Natural killer cell treated with Interleukin-12 subunit alpha and Interleukin-12 subunit beta and Interleukin-15 and Interleukin-18, amount 100 ng/mL, for 72 hours (primary cell): Measurements from ENCODE around the gene INSYN2A. TPM values are rescaled to one million over a fixed set of nuclear protein-coding genes. Genes with fewer than 3 reads are reported as not detected.
A peak's percentile ranks its signal among the peaks of the same experiment; 100 is the strongest.

Experiments
- ATAC-seq, 2 donors: fragments of 150-1000 bp; cut with Tn5 transposase in 1 of 2; sonication (Bioruptor Pico), chemical (Tn5 transposase) in 1 of 2; 2 replicates each; pipeline ENCODE4 v1.10.0; 2021
- DNase-seq: peaks from one replicate; pipeline ENCODE4 v3.0.0; 2022; ENCODE audit warnings: low spot score
- H3K27ac Mint-ChIP-seq, 2 donors: 1 replicate in 1 of 2; 2 replicates in 1 of 2; pipeline ENCODE4 v1.8.0; 2022; ENCODE audit warnings: mixed read lengths in 2 of 2, mild to moderate bottlenecking in 1 of 2, moderate library complexity in 1 of 2
- H3K27me3 Mint-ChIP-seq, 2 donors: 1 replicate in 1 of 2; 2 replicates in 1 of 2; pipeline ENCODE4 v1.8.0; 2022; ENCODE audit warnings: mixed read lengths in 2 of 2
- H3K36me3 Mint-ChIP-seq: one replicate; pipeline ENCODE4 v1.8.0; 2022; ENCODE audit warnings: mixed read lengths
- H3K4me1 Mint-ChIP-seq, 2 donors: 1 replicate in 1 of 2; 2 replicates in 1 of 2; pipeline ENCODE4 v1.8.0; 2022; ENCODE audit warnings: low read depth in 2 of 2, mixed read lengths in 2 of 2, mild to moderate bottlenecking in 1 of 2
- H3K4me3 Mint-ChIP-seq: one replicate; pipeline ENCODE4 v1.8.0; 2022; ENCODE audit warnings: mixed read lengths
- H3K9me3 Mint-ChIP-seq: 2 replicates; pipeline ENCODE4 v1.8.0; 2022; ENCODE audit warnings: mixed read lengths
- total RNA-seq, 2 donors: library from RNA; stranded (reverse); gene quantifications; one replicate each; pipeline ENCODE4 v1.2.3, GENCODE V29; 2022

INSYN2A gene
- not detected for total RNA-seq

- H3K9me3 Mint-ChIP-seq: no peaks in the 10 kb centered on the region
- peaks cover 31 to 39% of the 10 kb centered on the region in 2 donors for H3K27me3 Mint-ChIP-seq
- no peaks in the 10 kb centered on the region for H3K36me3 Mint-ChIP-seq
- H3K4me3 Mint-ChIP-seq: no peak within 1 kb of the TSS
- ATAC-seq: no peak
- H3K4me1 Mint-ChIP-seq: no peaks in the 10 kb centered on the region
- DNase-seq: no peak
- no peak within 1 kb of the TSS for H3K27ac Mint-ChIP-seq
Observed at GRCh38 chr10:127196282-127197153, at the start of gene INSYN2A. Gene INSYN2A, minus strand, starts transcription at chr10:127196591. Its CDS starts 20,196 bp downstream, at chr10:127176395.

- no peaks in the 10 kb centered on the region for H3K36me3 Mint-ChIP-seq
- ATAC-seq (no peak), DNase-seq (no peak)
- H3K9me3 Mint-ChIP-seq: no peaks in the 10 kb centered on the region
- peaks cover 16 to 24% of the 10 kb centered on the region in 2 donors for H3K4me1 Mint-ChIP-seq
- peak overlapping the region in 1 of 2 donors; percentile 50 for H3K27ac Mint-ChIP-seq
- H3K27me3 Mint-ChIP-seq: peaks cover 4 to 7% of the 10 kb centered on the region in 2 donors
- no peak overlapping the region for H3K4me3 Mint-ChIP-seq
Observed at GRCh38 chr10:127245456-127245855, 49.1 kb upstream of the INSYN2A start.

GRCh38 chr10:127243490-127244272 lies 47.3 kb upstream of the INSYN2A start:
- DNase-seq (peak; percentile 69), ATAC-seq (peak; percentile 57 to 70)
- H3K36me3 Mint-ChIP-seq: no peaks in the 10 kb centered on the region
- peaks cover 16 to 22% of the 10 kb centered on the region in 2 donors for H3K4me1 Mint-ChIP-seq
- H3K27ac Mint-ChIP-seq: peak overlapping the region in 1 of 2 donors; percentile 22
- H3K9me3 Mint-ChIP-seq: no peaks in the 10 kb centered on the region
- no peak overlapping the region for H3K4me3 Mint-ChIP-seq
- peaks cover 4 to 8% of the 10 kb centered on the region in 2 donors for H3K27me3 Mint-ChIP-seq

- no peak for DNase-seq
- Mint-ChIP-seq H3K27me3 (peaks cover 4 to 16% of the 10 kb centered on the region in 2 donors), H3K27ac (peak overlapping the region in 1 of 2 donors; percentile 22), H3K4me1 (peaks cover 16 to 24% of the 10 kb centered on the region in 2 donors), H3K9me3 (no peaks in the 10 kb centered on the region), H3K4me3 (no peak overlapping the region), H3K36me3 (no peaks in the 10 kb centered on the region)
- ATAC-seq: no peak
Observed at GRCh38 chr10:127242914-127243313, 46.5 kb upstream of the INSYN2A start.

GRCh38 chr10:127236266-127236665 lies 39.9 kb upstream of the INSYN2A start:
- DNase-seq: no peak
- H3K36me3 Mint-ChIP-seq: no peaks in the 10 kb centered on the region
- peaks cover 0 to 8% of the 10 kb centered on the region in 2 donors for H3K4me1 Mint-ChIP-seq
- peaks cover 4 to 21% of the 10 kb centered on the region in 2 donors for H3K27me3 Mint-ChIP-seq
- no peak for ATAC-seq
- H3K27ac Mint-ChIP-seq: no peak overlapping the region
- no peaks in the 10 kb centered on the region for H3K9me3 Mint-ChIP-seq
- no peak overlapping the region for H3K4me3 Mint-ChIP-seq

GRCh38 chr10:127234306-127234800 lies 38.0 kb upstream of the INSYN2A start:
- no peak for DNase-seq
- no peaks in the 10 kb centered on the region for H3K36me3 Mint-ChIP-seq
- peaks cover 6 to 23% of the 10 kb centered on the region in 2 donors for H3K27me3 Mint-ChIP-seq
- no peaks in the 10 kb centered on the region for H3K9me3 Mint-ChIP-seq
- peaks cover 0 to 8% of the 10 kb centered on the region in 2 donors for H3K4me1 Mint-ChIP-seq
- no peak overlapping the region for H3K4me3 Mint-ChIP-seq
- H3K27ac Mint-ChIP-seq: no peak overlapping the region
- ATAC-seq: no peak

- Mint-ChIP-seq H3K27me3 (peaks cover 9 to 14% of the 10 kb centered on the region in 2 donors), H3K4me3 (no peak overlapping the region), H3K36me3 (no peaks in the 10 kb centered on the region), H3K9me3 (no peaks in the 10 kb centered on the region), H3K27ac (no peak overlapping the region), H3K4me1 (peaks cover 0 to 3% of the 10 kb centered on the region in 2 donors)
- DNase-seq: no peak
- no peak for ATAC-seq
Observed at GRCh38 chr10:127228195-127228787, 31.9 kb upstream of the INSYN2A start.

- Mint-ChIP-seq H3K27ac (no peak overlapping the region), H3K36me3 (no peaks in the 10 kb centered on the region), H3K4me1 (peaks cover 0 to 3% of the 10 kb centered on the region in 2 donors), H3K4me3 (no peak overlapping the region), H3K27me3 (peaks cover 9 to 14% of the 10 kb centered on the region in 2 donors), H3K9me3 (no peaks in the 10 kb centered on the region)
- DNase-seq (no peak), ATAC-seq (no peak)
Observed at GRCh38 chr10:127227663-127228062, 31.3 kb upstream of the INSYN2A start.

GRCh38 chr10:127227027-127227426 lies 30.6 kb upstream of the INSYN2A start:
- no peak overlapping the region for H3K27ac Mint-ChIP-seq
- H3K36me3 Mint-ChIP-seq: no peaks in the 10 kb centered on the region
- peaks cover 14 to 18% of the 10 kb centered on the region in 2 donors for H3K27me3 Mint-ChIP-seq
- H3K4me1 Mint-ChIP-seq: peaks cover 0 to 3% of the 10 kb centered on the region in 2 donors
- ATAC-seq (no peak), DNase-seq (no peak)
- H3K4me3 Mint-ChIP-seq: no peak overlapping the region
- H3K9me3 Mint-ChIP-seq: no peaks in the 10 kb centered on the region

- Mint-ChIP-seq H3K4me1 (no peaks in the 10 kb centered on the region), H3K27ac (no peak overlapping the region), H3K9me3 (no peaks in the 10 kb centered on the region), H3K27me3 (peaks cover 25 to 26% of the 10 kb centered on the region in 2 donors), H3K4me3 (no peak overlapping the region), H3K36me3 (no peaks in the 10 kb centered on the region)
- no peak for DNase-seq
- ATAC-seq: no peak
Observed at GRCh38 chr10:127221281-127221680, 24.9 kb upstream of the INSYN2A start.

- Mint-ChIP-seq H3K36me3 (no peaks in the 10 kb centered on the region), H3K4me1 (no peaks in the 10 kb centered on the region), H3K9me3 (no peaks in the 10 kb centered on the region), H3K27me3 (peaks cover 34 to 36% of the 10 kb centered on the region in 2 donors), H3K27ac (no peak overlapping the region), H3K4me3 (no peak overlapping the region)
- DNase-seq (no peak), ATAC-seq (no peak)
Observed at GRCh38 chr10:127218658-127219057, 22.3 kb upstream of the INSYN2A start.

GRCh38 chr10:127216786-127217185 lies 20.4 kb upstream of the INSYN2A start:
- DNase-seq: no peak
- H3K4me1 Mint-ChIP-seq: no peaks in the 10 kb centered on the region
- H3K27me3 Mint-ChIP-seq: peaks cover 26 to 28% of the 10 kb centered on the region in 2 donors
- no peaks in the 10 kb centered on the region for H3K9me3 Mint-ChIP-seq
- H3K4me3 Mint-ChIP-seq: no peak overlapping the region
- H3K36me3 Mint-ChIP-seq: no peaks in the 10 kb centered on the region
- no peak overlapping the region for H3K27ac Mint-ChIP-seq
- no peak for ATAC-seq

- H3K4me1 Mint-ChIP-seq: no peaks in the 10 kb centered on the region
- no peak overlapping the region for H3K4me3 Mint-ChIP-seq
- H3K27ac Mint-ChIP-seq: no peak overlapping the region
- no peaks in the 10 kb centered on the region for H3K9me3 Mint-ChIP-seq
- H3K36me3 Mint-ChIP-seq: no peaks in the 10 kb centered on the region
- H3K27me3 Mint-ChIP-seq: peaks cover 22 to 28% of the 10 kb centered on the region in 2 donors
- DNase-seq (no peak), ATAC-seq (no peak)
Observed at GRCh38 chr10:127216274-127216673, 19.9 kb upstream of the INSYN2A start.
